Measurements from ENCODE around the gene TIMM50.

TIMM50 gene

GRCh38 chr19:39500543-39500942 is 19.9 kb downstream of the TIMM50 start:
- no peak for DNase-seq (ENCODE audit: low read depth)

GRCh38 chr19:39501340-39501739 is 20.7 kb downstream of the TIMM50 start:
- no peak for DNase-seq (ENCODE audit: low read depth)

GRCh38 chr19:39502640-39503417 is 22.2 kb downstream of the TIMM50 start:
- peak; percentile 62 for DNase-seq (ENCODE audit: low read depth)

- DNase-seq (ENCODE audit: low read depth): no peak
These were observed 25.9 kb downstream of the TIMM50 start for GRCh38 chr19:39506598-39506943.

GRCh38 chr19:39506944-39507714 is 26.5 kb downstream of the TIMM50 start:
- peak; percentile 67 for DNase-seq (ENCODE audit: low read depth)

- no peak for DNase-seq (ENCODE audit: low read depth)
These were observed 27.2 kb downstream of the TIMM50 start for GRCh38 chr19:39507715-39508364.

GRCh38 chr19:39508629-39509028 is 28.0 kb downstream of the TIMM50 start:
- DNase-seq (ENCODE audit: low read depth): no peak

GRCh38 chr19:39509233-39509632 is 28.6 kb downstream of the TIMM50 start:
- DNase-seq (ENCODE audit: low read depth): no peak

GRCh38 chr19:39512988-39513387 is 32.4 kb downstream of the TIMM50 start:
- no peak for DNase-seq (ENCODE audit: low read depth)

GRCh38 chr19:39514840-39515550 is 34.4 kb downstream of the TIMM50 start, which contains the start of gene SELENOV:
Gene SELENOV (plus strand): TSS chr19:39515139. CDS start chr19:39515213, 74 bp downstream.
- no peak for DNase-seq (ENCODE audit: low read depth)

- DNase-seq (ENCODE audit: low read depth): no peak
These were observed 35.0 kb downstream of the TIMM50 start for GRCh38 chr19:39515551-39516191.

- no peak for DNase-seq (ENCODE audit: low read depth)
These were observed 35.6 kb downstream of the TIMM50 start for GRCh38 chr19:39516270-39516669.

GRCh38 chr19:39517432-39517831 is 36.8 kb downstream of the TIMM50 start:
- DNase-seq (ENCODE audit: low read depth): no peak

GRCh38 chr19:39518458-39518857 is 37.8 kb downstream of the TIMM50 start:
- DNase-seq (ENCODE audit: low read depth): no peak

- DNase-seq (ENCODE audit: low read depth): no peak
These were observed 38.3 kb downstream of the TIMM50 start for GRCh38 chr19:39518975-39519374.

GRCh38 chr19:39520541-39521484 is 40.2 kb downstream of the TIMM50 start:
- DNase-seq (ENCODE audit: low read depth): no peak

GRCh38 chr19:39524495-39524894 is 43.9 kb downstream of the TIMM50 start:
- no peak for DNase-seq (ENCODE audit: low read depth)

- DNase-seq (ENCODE audit: low read depth): no peak
These were observed 44.6 kb downstream of the TIMM50 start for GRCh38 chr19:39525205-39525604.

GRCh38 chr19:39531834-39532232 is 51.2 kb downstream of the TIMM50 start:
- no peak for DNase-seq (ENCODE audit: low read depth)

- DNase-seq (ENCODE audit: low read depth): peak; percentile 95
These were observed 51.8 kb downstream of the TIMM50 start, which contains the start of gene EID2B for GRCh38 chr19:39532233-39533002. Gene EID2B (minus strand): TSS chr19:39532852. CDS start chr19:39532802, 50 bp downstream.

All from ELR (cell line).